Astrocyte (in vitro differentiated cells and primary cell): ENCODE results near the gene ABI1. TPM values are rescaled to one million over a fixed set of nuclear protein-coding genes. Genes with fewer than 3 reads are reported as not detected.

Experiments
- DNase-seq: peaks from one replicate; pipeline ENCODE4 v3.0.0-alpha.2; 2010; ENCODE audit warnings: low read depth
- FAIRE-seq: peaks from 2 replicates; lab custom pipeline; 2011; peaks lifted over from hg19 to GRCh38; lab: Jason Lieb, UNC
- H2AFZ ChIP-seq: 2 replicates; pipeline ENCODE4 v1.6.0; 2012; ENCODE audit warnings: low read depth, low read length, inconsistent platforms
- H3K27ac ChIP-seq: 2 replicates; pipeline ENCODE4 v1.5.1; 2011; ENCODE audit warnings: low read depth, low read length, inconsistent platforms
- H3K27me3 ChIP-seq: 2 replicates; pipeline ENCODE4 v1.6.0; 2011; ENCODE audit warnings: low read length, inconsistent platforms; ENCODE audit not compliant: insufficient read depth
- H3K36me3 ChIP-seq: 2 replicates; pipeline ENCODE4 v1.5.1; 2011; ENCODE audit warnings: low read length, inconsistent platforms; ENCODE audit not compliant: insufficient read depth
- H3K4me1 ChIP-seq: 2 replicates; pipeline ENCODE4 v1.5.1; 2011; ENCODE audit warnings: low read length, inconsistent platforms; ENCODE audit not compliant: insufficient read depth
- H3K4me2 ChIP-seq: 2 replicates; pipeline ENCODE4 v1.6.0; 2012; ENCODE audit warnings: low read length, inconsistent platforms
- H3K4me3 ChIP-seq: 2 replicates; pipeline ENCODE4 v1.5.1; 2011; ENCODE audit warnings: low read depth, mild to moderate bottlenecking, low read length, inconsistent platforms; ENCODE audit not compliant: insufficient read depth
- H3K79me2 ChIP-seq: 2 replicates; pipeline ENCODE4 v1.6.0; 2012; ENCODE audit warnings: mild to moderate bottlenecking, low read length, inconsistent platforms; ENCODE audit not compliant: insufficient read depth
- H3K9ac ChIP-seq: 2 replicates; pipeline ENCODE4 v1.6.0; 2012; ENCODE audit warnings: mild to moderate bottlenecking, low read length, inconsistent platforms
- H3K9me3 ChIP-seq: 2 replicates; pipeline ENCODE4 v1.5.1; 2012; ENCODE audit warnings: low read depth, mild to moderate bottlenecking, low read length, inconsistent platforms; ENCODE audit not compliant: insufficient read depth
- H4K20me1 ChIP-seq: 2 replicates; pipeline ENCODE4 v1.6.0; 2012; ENCODE audit warnings: low read length, inconsistent platforms; ENCODE audit not compliant: insufficient read depth
- H3K27ac Mint-ChIP-seq: one replicate; pipeline ENCODE4 v1.8.0; 2021; ENCODE audit warnings: mild to moderate bottlenecking, mixed read lengths; ENCODE audit not compliant: unreplicated experiment
- H3K27me3 Mint-ChIP-seq: one replicate; pipeline ENCODE4 v1.8.0; 2021; ENCODE audit warnings: low read depth, mixed read lengths; ENCODE audit not compliant: unreplicated experiment
- H3K36me3 Mint-ChIP-seq: one replicate; pipeline ENCODE4 v1.8.0; 2021; ENCODE audit warnings: low read depth, mixed read lengths; ENCODE audit not compliant: unreplicated experiment
- H3K4me1 Mint-ChIP-seq: one replicate; pipeline ENCODE4 v1.8.0; 2021; ENCODE audit warnings: low read depth, mixed read lengths; ENCODE audit not compliant: unreplicated experiment
- H3K4me3 Mint-ChIP-seq: one replicate; pipeline ENCODE4 v1.8.0; 2021; ENCODE audit warnings: mild to moderate bottlenecking, moderate library complexity, mixed read lengths; ENCODE audit not compliant: unreplicated experiment
- H3K9me3 Mint-ChIP-seq: one replicate; pipeline ENCODE4 v1.8.0; 2021; ENCODE audit warnings: mild to moderate bottlenecking, mixed read lengths; ENCODE audit not compliant: unreplicated experiment
- CTCF ChIP-seq: IDR thresholded peaks from 2 replicates; pipeline ENCODE4 v1.5.1; 2011; ENCODE audit warnings: low read depth, mild to moderate bottlenecking, inconsistent platforms, low read length, moderate library complexity; ENCODE audit not compliant: insufficient read depth
- EZH2 ChIP-seq: IDR thresholded peaks from 2 replicates; pipeline ENCODE4 v1.6.1; 2012; ENCODE audit warnings: mild to moderate bottlenecking, low read length, inconsistent platforms; ENCODE audit not compliant: insufficient read depth
- total RNA-seq: library from RNA; stranded (reverse); gene quantifications from 2 replicates; pipeline ENCODE4 v1.2.1, GENCODE V29; 2021

ABI1 gene
- total RNA-seq, 1 donor from 2014 or later, result 65.1 TPM

GRCh38 chr10:26832960-26833359 is 27.8 kb downstream of the ABI1 start:
- Histone ChIP-seq H4K20me1 (peaks cover 86% of the 10 kb centered on the region), H3K36me3 (no peaks in the 10 kb centered on the region), H3K4me1 (no peaks in the 10 kb centered on the region), H2AFZ (no peak overlapping the region), H3K9ac (no peak overlapping the region), H3K79me2 (peaks cover 97% of the 10 kb centered on the region), H3K9me3 (no peaks in the 10 kb centered on the region), H3K27ac (no peak overlapping the region), H3K27me3 (no peaks in the 10 kb centered on the region), H3K4me3 (no peak overlapping the region), H3K4me2 (no peak overlapping the region)
- Mint-ChIP-seq H3K4me1 (peaks cover 22% of the 10 kb centered on the region), H3K27me3 (no peaks in the 10 kb centered on the region), H3K9me3 (no peaks in the 10 kb centered on the region), H3K36me3 (no peaks in the 10 kb centered on the region), H3K4me3 (no peak overlapping the region), H3K27ac (no peak overlapping the region)
- DNase-seq (no peak), FAIRE-seq (no peak)
- TF ChIP-seq CTCF, result no peak
- TF ChIP-seq EZH2, result no peak

GRCh38 chr10:26831936-26832335 is 28.8 kb downstream of the ABI1 start:
- FAIRE-seq, result no peak
- Mint-ChIP-seq H3K36me3 (no peaks in the 10 kb centered on the region), H3K9me3 (no peaks in the 10 kb centered on the region), H3K27ac (no peak overlapping the region), H3K4me1 (peaks cover 22% of the 10 kb centered on the region), H3K4me3 (no peak overlapping the region), H3K27me3 (no peaks in the 10 kb centered on the region)
- Histone ChIP-seq H3K4me3 (no peak overlapping the region), H3K36me3 (no peaks in the 10 kb centered on the region), H3K27me3 (no peaks in the 10 kb centered on the region), H4K20me1 (peaks cover 85% of the 10 kb centered on the region), H3K4me1 (no peaks in the 10 kb centered on the region), H3K9me3 (no peaks in the 10 kb centered on the region), H3K4me2 (no peak overlapping the region), H3K79me2 (peaks cover 95% of the 10 kb centered on the region), H3K9ac (no peak overlapping the region), H3K27ac (no peak overlapping the region), H2AFZ (no peak overlapping the region)
- no peak for DNase-seq
- TF ChIP-seq EZH2 (no peak), CTCF (no peak)

- no peaks in the 10 kb centered on the region for H3K9me3 Mint-ChIP-seq
- TF ChIP-seq EZH2 (no peak), CTCF (no peak)
- peaks cover 94% of the 10 kb centered on the region for H3K79me2 ChIP-seq
These were observed 30.8 kb downstream of the ABI1 start for GRCh38 chr10:26829810-26830515.

More at GRCh38 chr10:26829810-26830515, 30.8 kb downstream of the ABI1 start:
- Histone ChIP-seq H3K4me3 (no peak overlapping the region), H3K27ac (no peak overlapping the region), H4K20me1 (peaks cover 84% of the 10 kb centered on the region), H3K9me3 (no peaks in the 10 kb centered on the region), H3K4me2 (no peak overlapping the region), H3K9ac (no peak overlapping the region), H3K36me3 (no peaks in the 10 kb centered on the region), H2AFZ (no peak overlapping the region), H3K27me3 (no peaks in the 10 kb centered on the region), H3K4me1 (no peaks in the 10 kb centered on the region)
- H3K4me1 Mint-ChIP-seq, result peaks cover 15% of the 10 kb centered on the region
- H3K4me3 Mint-ChIP-seq, result no peak overlapping the region
- no peaks in the 10 kb centered on the region for H3K27me3 Mint-ChIP-seq
- no peaks in the 10 kb centered on the region for H3K36me3 Mint-ChIP-seq
- no peak overlapping the region for H3K27ac Mint-ChIP-seq
- no peak for DNase-seq
- no peak for FAIRE-seq
